22Rv1 (cell line): ENCODE results near the gene TRIO.

Source experiments
- H3K27ac ChIP-seq: fragments of 450-650 bp; 2 replicates; pipeline ENCODE4 v1.5.1; 2017
- CTCF ChIP-seq: fragments of 450-650 bp; IDR thresholded peaks from 2 replicates; pipeline ENCODE4 v1.5.1; 2017; ENCODE audit warnings: mild to moderate bottlenecking
- ZFX ChIP-seq: fragments of 450-650 bp; IDR thresholded peaks from 2 replicates; pipeline ENCODE4 v1.6.1; 2017; ENCODE audit warnings: antibody characterized with exemption, borderline replicate concordance

Gene TRIO

GRCh38 chr5:14187660-14188059 is 44.5 kb downstream of the TRIO start:
- H3K27ac ChIP-seq: no peak overlapping the region
- TF ChIP-seq ZFX: no peak

DNA sequence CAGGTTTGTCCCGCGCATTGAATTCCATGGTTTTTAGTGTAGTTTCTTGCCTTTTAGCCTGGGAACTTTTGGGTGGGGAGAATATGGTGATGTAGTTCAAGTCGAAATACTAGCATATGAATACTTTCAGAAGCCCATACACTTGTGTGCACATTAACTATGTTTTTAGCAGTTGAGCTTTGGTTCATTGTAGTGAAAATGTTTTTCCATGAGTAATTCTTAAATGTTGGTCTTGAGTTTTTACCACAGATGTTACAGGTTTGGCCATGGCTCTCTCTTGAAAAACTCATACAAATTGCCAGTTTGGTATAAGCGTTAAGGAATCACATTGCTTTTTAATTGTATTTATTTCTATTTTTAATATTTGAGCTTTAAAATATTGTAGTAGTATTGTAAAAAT is 45.6 kb downstream of the TRIO start:
- H3K27ac ChIP-seq: no peak overlapping the region
- TF ChIP-seq CTCF (no peak), ZFX (no peak)

- TF ChIP-seq ZFX (no peak), CTCF (no peak)
- no peak overlapping the region for H3K27ac ChIP-seq
Observed at GRCh38 chr5:14189680-14190079, 46.5 kb downstream of the TRIO start.

DNA sequence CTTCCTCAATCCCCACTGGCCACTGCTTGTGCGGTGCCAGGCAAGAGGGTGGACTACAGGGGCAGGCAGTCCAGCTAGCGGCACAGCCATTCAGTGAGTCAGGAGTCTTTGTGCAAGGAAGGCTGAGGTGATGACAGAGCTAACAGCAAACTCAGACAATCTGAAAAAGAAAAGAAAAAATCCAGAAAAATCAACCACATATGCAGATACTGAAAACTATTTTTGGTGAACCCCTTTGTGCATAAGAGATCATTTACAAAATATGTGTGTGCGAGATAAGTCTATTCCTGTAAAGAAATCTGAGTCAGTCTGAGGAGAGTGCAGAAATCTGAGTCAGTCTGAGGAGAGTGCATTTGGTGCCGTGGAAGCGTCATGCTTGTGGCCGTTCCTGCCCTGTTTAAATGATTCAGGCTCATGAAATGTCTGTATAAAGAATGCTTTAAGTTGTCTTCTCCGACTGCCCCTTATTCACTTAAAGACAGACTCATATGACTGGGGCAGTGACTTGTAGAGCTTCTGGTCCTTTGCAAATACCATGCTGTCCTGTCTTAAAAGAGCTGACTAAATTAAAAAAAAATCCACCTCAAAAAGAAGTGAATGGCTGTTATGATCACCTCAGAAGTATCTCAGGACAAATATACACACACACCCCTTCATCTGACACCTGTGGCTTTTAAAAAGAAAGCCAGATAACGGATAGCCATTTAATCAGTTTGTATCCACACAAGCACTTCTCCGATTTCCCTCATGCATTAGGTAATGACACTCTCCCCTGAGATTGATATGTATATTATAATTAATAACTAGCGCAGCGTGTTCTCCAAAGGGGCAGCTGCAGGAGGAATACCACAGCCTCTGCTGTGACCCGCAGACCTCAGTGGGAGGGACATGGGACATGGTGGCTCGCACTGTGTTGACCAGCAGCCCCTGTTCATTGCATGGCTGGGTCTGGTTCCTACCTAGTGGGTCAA is 47.3 kb downstream of the TRIO start:
- TF ChIP-seq CTCF (no peak), ZFX (no peak)
- H3K27ac ChIP-seq: no peak overlapping the region

DNA sequence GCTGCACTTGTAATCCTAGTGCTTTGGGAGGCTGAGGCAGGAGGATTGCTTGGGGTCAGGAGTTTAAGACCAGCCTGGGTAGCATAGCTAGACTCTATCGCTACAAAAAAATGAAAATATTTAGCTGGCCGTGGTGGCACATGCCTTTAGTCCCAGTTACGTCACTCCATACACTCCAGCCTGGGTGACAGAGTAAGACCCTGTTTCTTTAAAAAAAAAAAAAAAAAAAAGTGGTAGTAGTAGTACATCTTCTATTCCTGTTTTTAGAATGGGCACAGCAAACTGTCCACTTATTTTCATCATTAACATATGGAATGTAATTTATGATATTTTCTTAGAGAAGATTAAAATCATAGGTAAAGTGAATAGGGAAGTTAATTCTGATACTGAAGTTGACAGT is 48.2 kb downstream of the TRIO start:
- no peak overlapping the region for H3K27ac ChIP-seq
- TF ChIP-seq ZFX (no peak), CTCF (no peak)

GRCh38 chr5:14193496-14193895 is 50.4 kb downstream of the TRIO start:
- TF ChIP-seq ZFX: no peak
- H3K27ac ChIP-seq: no peak overlapping the region

- no peak overlapping the region for H3K27ac ChIP-seq
- TF ChIP-seq CTCF: no peak
- TF ChIP-seq ZFX: no peak
Observed at GRCh38 chr5:14195588-14195987, 52.4 kb downstream of the TRIO start.

GRCh38 chr5:14197056-14197455 is 53.9 kb downstream of the TRIO start:
- H3K27ac ChIP-seq: no peak overlapping the region
- TF ChIP-seq CTCF (no peak), ZFX (no peak)
